Suprapubic skin (tissue), 4 donors: ENCODE data around the gene TMEM163.

Experiments used
- CTCF ChIP-seq, 2 donors: fragments of 200-600 bp in 1 of 2; fragments of 450-650 bp in 1 of 2; sonication (generic) in 1 of 2; IDR thresholded peaks; one replicate each; pipeline ENCODE4 v1.5.1; 2016 to 2019; ENCODE audit warnings: antibody characterized with exemption in 2 of 2, mild to moderate bottlenecking in 1 of 2, moderate library complexity in 1 of 2
- POLR2A ChIP-seq, 2 donors: fragments of 450-650 bp; IDR thresholded peaks; one replicate each; pipeline ENCODE4 v1.6.1; 2017; ENCODE audit warnings: antibody characterized with exemption in 2 of 2, mild to moderate bottlenecking in 2 of 2, moderate library complexity in 2 of 2
- POLR2AphosphoS5 ChIP-seq, 3 donors: sonication (generic); formaldehyde crosslinking; IDR thresholded peaks; one replicate each; pipeline ENCODE4 v1.6.1; 2017; ENCODE audit warnings: antibody characterized with exemption in 3 of 3

GRCh38 chr2:134406311-134406710 is 312.5 kb downstream of the TMEM163 start:
- no peak for TF ChIP-seq POLR2AphosphoS5 (IDR thresholded peaks at IDR 0.05)
- TF ChIP-seq POLR2A (IDR thresholded peaks at IDR 0.05), result no peak
- no peak for TF ChIP-seq CTCF (IDR thresholded peaks at IDR 0.05)
